Measurements from ENCODE around the gene NSUN7.

Gene NSUN7

GRCh38 chr4:40747207-40747835, 2.4 kb upstream of the NSUN7 start:
- TF ChIP-seq CTCF (IDR thresholded peaks at IDR 0.05; ENCODE audit: low read depth, low read length) = no peak
- no peak overlapping the region for H3K4me3 ChIP-seq (ENCODE audit: low read depth, low read length)
- in situ Hi-C loops (cut with HindIII; ENCODE audit: low sequenced_read_pairs) = no loop called here
- DNase-seq (ENCODE audit: low read depth, low spot score) = no peak

GRCh38 chr4:40750461-40751258, 905 bp downstream of the NSUN7 start:
- in situ Hi-C loops (cut with HindIII; ENCODE audit: low sequenced_read_pairs) = no loop called here
- peak overlapping the region; percentile 52 for H3K4me3 ChIP-seq (ENCODE audit: low read depth, low read length)
- peak; percentile 14 for DNase-seq (ENCODE audit: low read depth, low spot score)
- no peak for TF ChIP-seq CTCF (IDR thresholded peaks at IDR 0.05; ENCODE audit: low read depth, low read length)

- no peak overlapping the region for H3K4me3 ChIP-seq (ENCODE audit: low read depth, low read length)
- DNase-seq (ENCODE audit: low read depth, low spot score) = no peak
- no peak for TF ChIP-seq CTCF (IDR thresholded peaks at IDR 0.05; ENCODE audit: low read depth, low read length)
- in situ Hi-C loops (cut with HindIII; ENCODE audit: low sequenced_read_pairs) = no loop called here
Measured at GRCh38 chr4:40755616-40756015, 5.9 kb downstream of the NSUN7 start.

- in situ Hi-C loops (cut with HindIII; ENCODE audit: low sequenced_read_pairs) = no loop called here
- peak; percentile 48 for DNase-seq (ENCODE audit: low read depth, low spot score)
- no peak overlapping the region for H3K4me3 ChIP-seq (ENCODE audit: low read depth, low read length)
Measured at GRCh38 chr4:40763228-40763716, 13.5 kb downstream of the NSUN7 start.

GRCh38 chr4:40769266-40769665, 19.5 kb downstream of the NSUN7 start:
- no peak overlapping the region for H3K4me3 ChIP-seq (ENCODE audit: low read depth, low read length)
- in situ Hi-C loops (cut with HindIII; ENCODE audit: low sequenced_read_pairs) = no loop called here
- TF ChIP-seq CTCF (IDR thresholded peaks at IDR 0.05; ENCODE audit: low read depth, low read length) = no peak
- peak; percentile 56 for DNase-seq (ENCODE audit: low read depth, low spot score)

More at GRCh38 chr4:40763228-40763716, 13.5 kb downstream of the NSUN7 start:
- TF ChIP-seq CTCF (IDR thresholded peaks at IDR 0.05; ENCODE audit: low read depth, low read length) = no peak

GRCh38 chr4:40778090-40778489, 28.3 kb downstream of the NSUN7 start:
- DNase-seq (ENCODE audit: low read depth, low spot score) = no peak
- no peak for TF ChIP-seq CTCF (IDR thresholded peaks at IDR 0.05; ENCODE audit: low read depth, low read length)
- H3K4me3 ChIP-seq (ENCODE audit: low read depth, low read length) = no peak overlapping the region
- in situ Hi-C loops (cut with HindIII; ENCODE audit: low sequenced_read_pairs) = no loop called here

Data from astrocyte of the spinal cord (primary cell).